ENCODE measurements around the gene CNOT1.
"Not testable (repeated sequence)": the region's sequence is repeated elsewhere in the genome, so short reads cannot be mapped to it uniquely, and the experiment has no call there.

CNOT1 gene

DNA sequence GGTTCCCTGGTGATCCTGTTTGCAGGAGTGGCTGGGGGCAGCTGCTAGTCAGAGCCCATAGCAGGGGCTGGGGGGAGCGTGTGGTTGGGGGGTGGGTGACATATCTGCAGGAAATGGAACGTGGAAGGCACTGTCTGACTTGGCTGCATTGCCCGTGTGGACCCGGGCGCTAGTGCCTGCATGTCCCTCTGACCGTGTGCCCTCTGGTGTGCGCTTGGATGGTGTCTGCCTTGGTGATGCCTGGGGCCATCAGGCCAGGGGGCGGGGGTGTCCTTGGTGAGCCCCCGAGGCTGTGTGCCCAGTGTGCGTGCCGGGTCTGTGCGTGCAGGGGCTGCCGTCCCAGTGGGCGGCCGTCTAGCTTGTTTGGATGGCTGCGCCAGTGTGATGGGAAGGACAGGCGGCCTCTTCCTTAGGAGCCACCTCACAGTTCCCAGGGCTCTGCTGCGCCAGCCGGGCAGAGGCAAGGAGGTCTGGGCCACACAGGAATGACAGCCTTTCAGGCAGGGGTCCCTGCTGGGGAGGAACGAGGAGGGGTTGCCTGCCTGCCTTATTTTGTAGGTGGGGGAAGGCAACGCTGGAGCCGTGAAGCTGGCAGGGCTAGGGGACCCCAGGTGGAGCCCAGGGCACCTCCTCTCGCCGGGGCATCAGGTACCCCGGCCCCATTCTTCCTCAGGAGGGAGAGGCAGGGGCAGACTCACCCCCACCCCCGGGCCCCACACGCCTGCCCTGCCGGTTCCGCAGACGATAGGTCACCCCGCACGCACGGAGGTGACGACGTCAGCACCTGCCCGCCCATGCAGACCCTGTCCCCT lies 129.0 kb downstream of the CNOT1 start:
- Mint-ChIP-seq H3K4me3 (peak overlapping the region; percentile 66), H3K36me3 (ENCODE audit: low read depth) (no peaks in the 10 kb centered on the region), H3K9me3 (no peaks in the 10 kb centered on the region), H3K27me3 (peaks cover 12% of the 10 kb centered on the region), H3K27ac (no peak overlapping the region), H3K4me1 (peaks cover 14% of the 10 kb centered on the region)
- DNase-seq (no peak), ATAC-seq (no peak)

GRCh38 chr16:58499615-58500351 lies 129.8 kb downstream of the CNOT1 start, which contains the start of gene NDRG4:
Gene NDRG4 (plus strand): TSS chr16:58500143. CDS start chr16:58500249, 106 bp downstream.
- Mint-ChIP-seq H3K27ac (no peak within 1 kb of the TSS), H3K4me3 (peak within 1 kb of the TSS; percentile 34), H3K9me3 (no peaks in the 10 kb centered on the region), H3K4me1 (peaks cover 22% of the 10 kb centered on the region), H3K36me3 (ENCODE audit: low read depth) (no peaks in the 10 kb centered on the region), H3K27me3 (peaks cover 12% of the 10 kb centered on the region)
- peak; percentile 38 for ATAC-seq
- peak; percentile 46 for DNase-seq

GRCh38 chr16:58499092-58499511 lies 130.5 kb downstream of the CNOT1 start:
- DNase-seq: no peak
- Mint-ChIP-seq H3K9me3 (no peaks in the 10 kb centered on the region), H3K4me3 (no peak overlapping the region), H3K4me1 (peaks cover 22% of the 10 kb centered on the region), H3K36me3 (ENCODE audit: low read depth) (no peaks in the 10 kb centered on the region), H3K27me3 (peaks cover 12% of the 10 kb centered on the region), H3K27ac (no peak overlapping the region)
- no peak for ATAC-seq

DNA sequence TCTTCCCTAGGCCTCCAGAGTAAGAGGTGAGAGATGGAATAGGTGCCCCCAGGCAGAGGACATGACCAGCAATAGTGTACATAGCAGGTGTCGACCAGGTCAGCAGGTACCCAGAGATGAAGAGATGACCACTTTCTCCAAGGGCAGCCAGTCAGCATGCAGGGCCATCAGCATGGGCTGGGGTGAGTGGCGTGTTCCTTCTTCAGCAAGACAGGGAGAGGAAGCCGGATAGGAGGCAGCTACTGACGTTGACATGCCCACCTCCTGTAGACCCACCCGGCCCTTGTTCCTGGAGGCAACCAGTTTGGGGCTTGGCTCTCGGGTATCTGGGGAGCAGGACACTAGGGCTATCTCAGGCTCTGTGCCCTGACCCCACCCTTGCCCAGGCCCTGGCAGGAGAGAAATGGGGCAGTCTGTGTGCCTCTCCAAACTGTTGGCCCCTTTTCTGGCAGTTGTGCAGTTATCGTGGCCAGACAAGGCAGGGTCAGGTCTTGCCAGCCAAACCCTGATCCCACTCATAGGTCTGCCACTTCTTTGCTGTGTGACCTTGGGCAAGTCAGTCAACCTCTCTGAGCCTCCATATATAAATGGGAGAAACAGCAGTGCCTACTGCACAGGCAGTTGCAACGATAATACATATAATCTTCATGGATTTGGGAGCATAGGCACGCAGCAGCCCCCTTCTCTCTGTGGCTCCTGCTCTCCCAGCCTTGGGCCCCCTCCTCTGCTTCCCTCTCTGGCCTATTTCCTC lies 131.1 kb downstream of the CNOT1 start:
- H3K4me1 Mint-ChIP-seq: peaks cover 22% of the 10 kb centered on the region
- ATAC-seq (no peak), DNase-seq (no peak)
- H3K27ac Mint-ChIP-seq: no peak overlapping the region
- peaks cover 12% of the 10 kb centered on the region for H3K27me3 Mint-ChIP-seq
- H3K4me3 Mint-ChIP-seq: no peak overlapping the region
- H3K36me3 Mint-ChIP-seq (ENCODE audit: low read depth): no peaks in the 10 kb centered on the region
- H3K9me3 Mint-ChIP-seq: no peaks in the 10 kb centered on the region

DNA sequence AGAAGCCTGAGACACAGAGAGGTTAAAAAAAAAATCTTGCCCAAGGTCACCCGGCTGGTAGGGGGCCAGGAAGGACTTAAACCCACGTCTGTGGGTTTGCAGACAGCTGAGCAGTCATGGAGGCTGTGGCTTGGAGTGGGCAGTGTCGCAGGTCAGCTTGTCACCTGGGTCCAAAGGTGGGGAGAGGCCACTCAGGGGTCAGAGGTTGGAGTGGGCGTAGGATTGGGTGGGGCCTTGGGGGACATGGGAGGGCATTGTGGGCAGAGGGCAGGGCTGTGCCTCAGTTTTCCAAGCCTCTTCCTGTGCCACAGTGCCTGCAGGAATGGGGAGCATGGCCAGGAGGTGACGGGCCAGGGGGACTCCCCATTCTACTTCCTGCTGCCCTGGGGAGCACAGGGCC lies 131.7 kb downstream of the CNOT1 start:
- H3K27ac Mint-ChIP-seq: no peak overlapping the region
- peaks cover 22% of the 10 kb centered on the region for H3K4me1 Mint-ChIP-seq
- H3K4me3 Mint-ChIP-seq: no peak overlapping the region
- H3K36me3 Mint-ChIP-seq (ENCODE audit: low read depth): no peaks in the 10 kb centered on the region
- H3K27me3 Mint-ChIP-seq: peaks cover 10% of the 10 kb centered on the region
- ATAC-seq (no peak), DNase-seq (no peak)
- H3K9me3 Mint-ChIP-seq: no peaks in the 10 kb centered on the region

DNA sequence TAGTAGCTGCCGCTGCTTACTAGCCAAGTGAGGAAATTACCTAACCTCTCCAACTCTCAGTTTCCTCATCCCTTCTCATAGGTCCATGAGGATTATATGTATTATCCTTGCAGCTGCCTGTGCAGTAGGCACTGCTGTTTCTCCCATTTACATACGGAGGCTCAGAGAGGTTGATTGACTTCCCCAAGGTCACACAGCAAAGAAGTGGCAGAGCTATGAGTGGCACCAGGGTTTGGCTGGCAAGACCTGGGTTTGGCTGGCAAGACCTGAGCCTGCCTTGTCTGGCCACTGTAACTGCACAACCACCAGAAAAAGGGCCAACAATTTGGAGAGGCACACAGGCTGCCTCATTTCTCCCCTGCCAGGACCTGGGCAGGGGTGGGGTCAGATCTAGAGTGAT lies 132.2 kb downstream of the CNOT1 start:
- DNase-seq (no peak), ATAC-seq (no peak)
- H3K9me3 Mint-ChIP-seq: no peaks in the 10 kb centered on the region
- H3K4me3 Mint-ChIP-seq: no peak overlapping the region
- H3K27ac Mint-ChIP-seq: no peak overlapping the region
- peaks cover 7% of the 10 kb centered on the region for H3K27me3 Mint-ChIP-seq
- peaks cover 22% of the 10 kb centered on the region for H3K4me1 Mint-ChIP-seq
- no peaks in the 10 kb centered on the region for H3K36me3 Mint-ChIP-seq (ENCODE audit: low read depth)

- Mint-ChIP-seq H3K4me3 (peak overlapping the region; percentile 17), H3K4me1 (peaks cover 16% of the 10 kb centered on the region), H3K9me3 (no peaks in the 10 kb centered on the region), H3K27me3 (peaks cover 3% of the 10 kb centered on the region), H3K27ac (no peak overlapping the region), H3K36me3 (ENCODE audit: low read depth) (no peaks in the 10 kb centered on the region)
- ATAC-seq (no peak), DNase-seq (no peak)
Observed at GRCh38 chr16:58495521-58496331, 133.9 kb downstream of the CNOT1 start.

DNA sequence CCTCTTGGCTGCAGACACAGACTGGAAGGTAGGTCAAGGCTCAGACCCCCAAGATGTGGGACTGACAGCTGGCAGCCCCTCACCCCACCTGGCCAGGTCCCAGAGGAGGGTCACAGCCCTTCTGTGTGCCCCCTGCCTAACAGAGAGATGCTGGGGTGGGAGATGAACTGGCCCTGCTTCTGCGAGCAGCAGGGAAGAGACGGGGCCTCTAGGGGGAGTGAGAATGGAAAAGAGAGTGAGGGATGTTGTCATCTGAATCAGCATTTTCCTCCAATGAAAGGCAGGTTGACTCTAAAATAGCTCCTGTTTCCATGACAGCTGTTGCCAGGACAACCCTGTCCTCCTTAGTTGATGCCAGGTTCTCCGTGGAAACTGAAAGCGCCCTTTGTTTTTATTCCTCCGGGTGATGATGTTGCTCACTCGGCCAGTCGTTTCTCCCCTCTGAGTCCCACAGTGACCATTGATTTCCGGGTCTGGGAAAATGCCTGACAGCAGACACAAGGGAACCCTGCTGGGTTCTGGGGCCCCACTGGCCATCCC lies 134.6 kb downstream of the CNOT1 start:
- Mint-ChIP-seq H3K4me1 (peaks cover 12% of the 10 kb centered on the region), H3K27ac (no peak overlapping the region), H3K27me3 (peaks cover 3% of the 10 kb centered on the region), H3K4me3 (peak overlapping the region; percentile 17), H3K9me3 (no peaks in the 10 kb centered on the region), H3K36me3 (ENCODE audit: low read depth) (no peaks in the 10 kb centered on the region)
- peak; percentile 79 for ATAC-seq
- peak; percentile 76 for DNase-seq

DNA sequence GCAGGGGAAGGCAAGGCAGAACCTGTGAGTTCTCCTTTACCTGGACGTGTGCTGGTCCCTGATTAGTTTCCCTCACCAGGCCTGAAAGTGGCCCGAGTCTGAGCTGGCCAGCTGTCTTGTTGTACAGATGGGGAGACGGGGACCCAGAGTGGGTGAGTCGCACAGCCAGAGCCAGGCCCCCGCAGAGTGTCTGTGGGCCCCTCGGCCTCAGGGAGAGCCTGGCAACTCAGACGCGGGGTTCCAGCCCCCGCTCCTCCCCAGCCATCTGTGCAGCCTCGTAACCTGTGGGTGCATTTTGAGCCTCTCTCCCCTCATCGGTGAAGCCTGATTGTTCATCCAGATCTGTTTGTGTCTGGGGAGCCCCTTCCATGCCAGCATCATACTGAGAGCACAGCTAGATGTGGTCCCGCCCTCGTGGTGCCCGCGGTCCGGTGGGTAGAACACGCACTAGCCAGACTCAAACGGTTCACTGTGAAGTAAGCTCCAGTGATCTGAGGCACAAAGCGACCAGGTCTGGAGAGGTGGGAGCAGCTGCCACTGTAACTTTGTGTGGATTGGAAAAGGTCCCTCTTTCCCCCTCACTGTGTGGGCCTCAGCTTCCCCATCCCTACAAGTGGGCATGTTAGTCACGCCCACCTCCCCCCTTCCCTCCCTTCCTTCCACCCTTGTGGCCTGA lies 135.7 kb downstream of the CNOT1 start:
- H3K27ac Mint-ChIP-seq: no peak overlapping the region
- H3K4me1 Mint-ChIP-seq: peaks cover 12% of the 10 kb centered on the region
- no peaks in the 10 kb centered on the region for H3K9me3 Mint-ChIP-seq
- ATAC-seq (no peak), DNase-seq (no peak)
- no peaks in the 10 kb centered on the region for H3K36me3 Mint-ChIP-seq (ENCODE audit: low read depth)
- H3K4me3 Mint-ChIP-seq: no peak overlapping the region
- H3K27me3 Mint-ChIP-seq: peaks cover 2% of the 10 kb centered on the region

DNA sequence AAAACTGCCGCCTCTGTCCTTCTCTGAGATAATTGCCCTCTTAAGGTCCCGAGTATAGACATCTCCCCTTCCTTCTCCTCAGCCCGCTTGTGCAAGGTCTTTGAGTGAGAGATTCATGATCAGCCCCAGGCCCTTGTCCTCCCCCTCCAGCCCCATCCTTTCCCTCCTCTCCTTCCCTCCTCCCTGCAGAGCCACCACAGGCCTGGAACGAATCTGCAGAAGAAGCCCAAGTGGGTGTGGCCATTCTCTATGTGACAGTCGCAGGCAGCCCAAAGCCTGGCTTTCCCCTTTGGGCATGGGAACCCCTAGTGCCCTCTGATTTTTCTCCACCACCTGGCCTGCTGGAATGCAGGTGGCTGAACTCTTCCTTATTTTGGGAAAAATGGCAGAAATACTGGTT lies 136.9 kb downstream of the CNOT1 start:
- DNase-seq (no peak), ATAC-seq (no peak)
- Mint-ChIP-seq H3K27ac (no peak overlapping the region), H3K9me3 (no peaks in the 10 kb centered on the region), H3K4me3 (no peak overlapping the region), H3K36me3 (ENCODE audit: low read depth) (no peaks in the 10 kb centered on the region), H3K27me3 (peaks cover 2% of the 10 kb centered on the region), H3K4me1 (peaks cover 12% of the 10 kb centered on the region)

GRCh38 chr16:58492066-58492465 lies 137.6 kb downstream of the CNOT1 start:
- Mint-ChIP-seq H3K27me3 (peaks cover 2% of the 10 kb centered on the region), H3K4me3 (no peak overlapping the region), H3K36me3 (ENCODE audit: low read depth) (no peaks in the 10 kb centered on the region), H3K9me3 (no peaks in the 10 kb centered on the region), H3K4me1 (peaks cover 12% of the 10 kb centered on the region), H3K27ac (no peak overlapping the region)
- ATAC-seq: no peak
- DNase-seq: no peak

- H3K9me3 Mint-ChIP-seq; H3K4me3 Mint-ChIP-seq; H3K4me1 Mint-ChIP-seq; DNase-seq; ATAC-seq; H3K36me3 Mint-ChIP-seq (ENCODE audit: low read depth); H3K27ac Mint-ChIP-seq; H3K27me3 Mint-ChIP-seq: not testable (repeated sequence)
Observed at GRCh38 chr16:58490539-58490938, 139.1 kb downstream of the CNOT1 start.

GRCh38 chr16:58490065-58490464 lies 139.6 kb downstream of the CNOT1 start:
- Mint-ChIP-seq H3K36me3 (ENCODE audit: low read depth) (no peaks in the 10 kb centered on the region), H3K4me3 (no peak overlapping the region), H3K9me3 (no peaks in the 10 kb centered on the region), H3K4me1 (peaks cover 3% of the 10 kb centered on the region), H3K27ac (no peak overlapping the region), H3K27me3 (peaks cover 4% of the 10 kb centered on the region)
- DNase-seq (no peak), ATAC-seq (no peak)

All from activated naive CD8-positive, alpha-beta T cell treated with anti-CD3 and anti-CD28 coated beads, Interleukin-2, amount 50 U/mL, for 24 hours (primary cell).